DMS53 (cell line): Measurements from ENCODE around the gene OR10A5.
"Not testable (repeated sequence)": the region's sequence is repeated elsewhere in the genome, so short reads cannot be mapped to it uniquely, and the experiment has no call there.

Experiments used
- DNase-seq: peaks from one replicate; lab custom pipeline; 2025; lab: John Stamatoyannopoulos, UW

Gene OR10A5

DNA sequence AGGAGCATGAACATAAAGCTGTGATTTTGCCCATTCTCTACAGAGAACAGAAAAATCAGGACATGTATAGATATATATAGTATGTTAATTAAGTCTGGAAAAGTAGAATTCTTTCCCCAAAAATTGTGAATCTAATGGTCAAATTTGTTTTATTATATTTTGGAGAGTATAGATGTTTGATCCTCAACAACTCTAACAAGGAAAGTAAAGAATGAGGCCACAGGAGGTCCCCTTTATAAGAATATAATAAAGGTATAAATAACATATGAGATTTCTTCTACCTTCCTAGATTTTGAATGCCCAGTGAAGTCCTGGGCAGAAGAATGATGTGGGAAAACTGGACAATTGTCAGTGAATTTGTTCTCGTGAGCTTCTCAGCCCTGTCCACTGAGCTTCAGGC, 30.8 kb downstream of the OR10A5 start, which contains the start of gene OR10A4:
TSS of gene OR10A4 (plus strand) at position 301 of the 400 bp plus-strand sequence. CDS start at position 324, 23 bp downstream.
- DNase-seq: no peak

DNA sequence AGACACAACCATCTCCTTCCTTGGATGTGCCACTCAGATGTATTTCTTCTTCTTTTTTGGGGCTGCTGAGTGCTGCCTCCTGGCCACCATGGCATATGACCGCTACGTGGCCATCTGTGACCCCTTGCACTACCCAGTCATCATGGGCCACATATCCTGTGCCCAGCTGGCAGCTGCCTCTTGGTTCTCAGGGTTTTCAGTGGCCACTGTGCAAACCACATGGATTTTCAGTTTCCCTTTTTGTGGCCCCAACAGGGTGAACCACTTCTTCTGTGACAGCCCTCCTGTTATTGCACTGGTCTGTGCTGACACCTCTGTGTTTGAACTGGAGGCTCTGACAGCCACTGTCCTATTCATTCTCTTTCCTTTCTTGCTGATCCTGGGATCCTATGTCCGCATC, 31.4 kb downstream of the OR10A5 start:
- DNase-seq: no peak

DNA sequence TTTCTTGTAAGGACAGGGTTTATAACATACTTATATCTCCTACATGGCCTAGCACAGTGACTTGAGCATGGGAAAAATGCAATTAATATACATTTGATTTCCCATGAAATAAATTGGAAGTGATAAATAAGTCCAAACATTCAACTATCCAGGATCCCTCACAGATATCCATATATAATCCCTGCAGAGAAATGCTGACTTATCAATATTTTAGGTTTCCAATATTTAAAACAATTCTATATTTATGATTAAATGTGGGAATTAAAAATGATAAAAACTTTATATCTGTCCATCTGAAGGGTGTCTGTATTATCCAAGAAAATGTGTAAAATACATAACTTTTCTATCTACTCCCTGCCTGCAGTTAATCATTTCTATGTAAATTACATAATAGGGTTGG, 37.3 kb downstream of the OR10A5 start:
- DNase-seq: no peak

DNA sequence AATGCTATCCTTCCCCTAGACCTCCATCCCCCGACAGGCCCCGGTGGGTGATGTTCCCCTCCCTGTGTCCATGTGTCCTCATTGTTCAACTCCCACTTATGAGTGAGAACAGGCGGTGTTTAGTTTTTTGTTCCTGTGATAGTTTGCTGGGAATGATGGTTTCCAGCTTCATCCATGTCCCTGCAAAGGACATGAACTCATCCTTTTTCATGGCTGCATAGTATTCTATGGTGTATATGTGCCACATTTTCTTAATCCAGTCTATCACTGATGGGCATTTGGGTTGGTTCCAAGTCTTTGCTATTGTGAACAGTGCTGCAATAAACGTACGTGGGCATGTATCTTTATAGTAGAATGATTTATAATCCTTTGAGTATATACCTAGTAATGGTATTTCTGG, 42.2 kb downstream of the OR10A5 start:
- DNase-seq: not testable (repeated sequence)

DNA sequence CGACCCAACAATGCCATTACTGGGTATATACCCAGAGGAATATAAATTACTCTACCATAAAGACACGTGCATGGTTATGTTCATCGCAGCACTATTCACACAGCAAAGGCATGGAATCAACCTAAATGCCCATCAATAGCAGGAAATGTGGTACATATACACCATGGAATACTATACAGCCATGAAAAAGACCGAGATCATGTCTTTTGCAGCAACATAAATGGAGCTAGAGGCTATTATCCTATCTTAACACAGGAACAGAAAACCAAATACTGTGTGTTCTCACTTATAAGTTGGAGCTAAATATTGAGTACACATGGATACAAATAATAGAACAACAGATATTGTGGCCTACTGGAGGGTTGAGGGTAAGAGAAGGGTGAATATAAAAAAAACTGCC, 43.3 kb downstream of the OR10A5 start:
- DNase-seq: no peak

DNA sequence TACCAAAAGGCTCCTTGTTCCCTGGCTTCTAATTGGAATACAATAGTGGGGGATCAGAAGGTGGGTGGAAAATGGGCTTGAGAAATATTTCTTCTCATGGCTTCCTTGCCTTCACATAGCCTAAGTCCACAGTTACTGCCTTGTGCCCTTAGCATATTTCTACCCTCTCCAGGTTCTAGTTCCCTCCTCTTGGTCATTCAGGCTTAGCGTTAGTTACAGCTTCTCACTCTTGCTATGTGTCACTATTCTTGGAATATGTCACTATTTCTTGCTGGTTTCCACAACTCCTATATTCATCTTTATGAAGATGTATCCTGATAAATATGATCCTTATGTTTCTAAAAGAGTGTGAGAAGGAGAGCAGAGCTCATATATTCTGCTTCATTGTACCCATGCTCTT, 44.4 kb downstream of the OR10A5 start:
- DNase-seq: no peak

DNA sequence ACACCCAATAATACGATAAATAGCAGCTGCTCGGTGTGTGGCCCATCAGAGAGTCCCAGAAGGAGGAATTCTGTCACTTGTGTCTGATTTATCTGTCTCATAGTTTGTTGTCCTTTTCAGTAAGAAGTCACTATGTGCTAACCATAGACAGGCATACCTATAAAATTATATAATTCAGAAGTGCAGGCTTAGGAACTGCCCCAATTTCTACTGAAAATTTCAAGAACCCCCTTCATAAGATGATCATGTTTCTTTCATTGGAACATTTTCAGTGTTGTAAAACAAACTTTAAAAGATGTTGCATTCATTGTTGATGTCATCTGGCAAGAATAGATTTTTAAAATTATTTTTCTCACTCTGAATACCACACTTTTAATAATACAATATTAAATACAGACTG, 46.9 kb downstream of the OR10A5 start, which contains the start of gene OR2D2:
TSS of gene OR2D2 (minus strand) at position 101 of the 400 bp plus-strand sequence. CDS start at position 101, 0 bp downstream.
- DNase-seq: no peak

DNA sequence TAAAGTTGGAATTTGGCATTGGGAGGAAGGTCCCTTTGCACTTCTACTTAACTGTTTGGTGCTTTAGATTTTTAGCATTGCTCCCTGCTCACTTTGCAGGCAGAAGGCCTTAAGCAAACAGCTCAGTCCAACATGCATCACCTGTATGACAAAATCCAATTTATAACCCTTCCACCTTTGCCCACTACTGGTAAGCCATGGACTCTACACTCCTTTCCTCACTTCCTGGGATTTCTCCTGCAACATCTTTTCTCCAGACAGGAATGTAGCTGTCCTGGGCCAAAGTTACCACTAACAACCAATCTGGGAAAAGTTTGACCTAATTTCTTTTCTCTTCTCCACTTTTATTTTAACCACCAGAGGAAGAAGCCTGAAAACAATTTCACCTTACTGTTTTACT, 48.6 kb downstream of the OR10A5 start:
- DNase-seq: peak; percentile 37

DNA sequence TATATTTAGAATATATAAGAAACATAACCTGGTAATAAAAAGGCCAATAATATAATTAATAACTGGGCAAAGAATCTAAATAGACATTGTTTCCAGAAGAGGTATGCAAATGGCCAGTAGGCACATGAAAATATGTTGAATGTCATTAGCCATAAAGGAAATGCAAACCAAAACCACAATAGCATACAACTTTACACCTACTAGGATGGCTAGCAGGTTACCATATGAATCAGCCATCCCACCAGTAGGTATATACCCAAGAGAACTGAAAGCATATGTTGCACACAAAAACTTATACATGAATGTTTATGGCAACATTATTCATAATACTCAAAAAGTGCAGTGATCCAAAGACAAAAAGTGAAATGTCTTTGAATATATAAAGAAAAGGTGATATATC, 49.5 kb downstream of the OR10A5 start:
- no peak for DNase-seq
